Colonic mucosa (tissue), 4 donors: ENCODE data around the gene TAF4. TPM values are rescaled to one million over a fixed set of nuclear protein-coding genes. Genes with fewer than 3 reads are reported as not detected.

Experiments used
- DNase-seq: peaks from one replicate; pipeline ENCODE4 v3.0.0-alpha.2; 2020
- H3K27ac ChIP-seq: fragments of 200-600 bp; one replicate; pipeline ENCODE4 v1.8.0; 2021
- H3K27me3 ChIP-seq: fragments of 200-600 bp; one replicate; pipeline ENCODE4 v1.8.0; 2021
- H3K36me3 ChIP-seq: fragments of 200-600 bp; one replicate; pipeline ENCODE4 v1.8.0; 2021
- H3K4me1 ChIP-seq: fragments of 200-600 bp; one replicate; pipeline ENCODE4 v1.8.0; 2021; ENCODE audit warnings: mild to moderate bottlenecking
- H3K4me3 ChIP-seq: fragments of 200-600 bp; one replicate; pipeline ENCODE4 v1.8.0; 2021
- H3K9ac ChIP-seq, 2 donors: one replicate each; pipeline ENCODE4 v1.7.0; 2013; ENCODE audit warnings: control low read depth in 2 of 2, low read depth in 2 of 2, low read length in 2 of 2
- H3K9me3 ChIP-seq: fragments of 200-600 bp; one replicate; pipeline ENCODE4 v1.8.0; 2021
- CTCF ChIP-seq: fragments of 200-600 bp; IDR thresholded peaks from one replicate; pipeline ENCODE4 v1.8.0; 2022; ENCODE audit warnings: antibody characterized with exemption, mild to moderate bottlenecking
- intact Hi-C: fragments of 100-400 bp; cut with DNase I; formaldehyde crosslinking; loops from one replicate; pipeline ENCODE4 v1.14.1; 2022
- total RNA-seq, 2 donors: library from RNA; stranded (reverse); fragmentation: NEBNext Ultra II Directional in 1 of 2; extraction: Animal tissue kit (Norgen Biotek cat#: 25700) in 1 of 2; gene quantifications; one replicate each; pipeline ENCODE4 v1.2.1, GENCODE V29; 2021
- donor health status: healthy.
- donor health status: DM: no; HTN: no; CAD: no.
- donor health status: DM: no; HTN: no; CAD: no.

Gene TAF4
- total RNA-seq, 2 donors from 2014 or later, result 17.4 to 27.3 TPM

GRCh38 chr20:61997372-61997771 is 68.3 kb downstream of the TAF4 start:
- peaks cover 16% of the 10 kb centered on the region for H3K36me3 ChIP-seq
- no peak overlapping the region for H3K4me3 ChIP-seq
- DNase-seq, result no peak
- no peaks in the 10 kb centered on the region for H3K9me3 ChIP-seq
- intact Hi-C loops, result no loop called here
- H3K27ac ChIP-seq, result no peak overlapping the region
- no peak overlapping the region for H3K9ac ChIP-seq
- no peaks in the 10 kb centered on the region for H3K27me3 ChIP-seq
- no peak for TF ChIP-seq CTCF
- H3K4me1 ChIP-seq, result no peaks in the 10 kb centered on the region

GRCh38 chr20:61994546-61994945 is 71.1 kb downstream of the TAF4 start:
- no peak for DNase-seq
- Histone ChIP-seq H3K9ac (no peak overlapping the region), H3K27me3 (no peaks in the 10 kb centered on the region), H3K4me1 (no peaks in the 10 kb centered on the region), H3K9me3 (no peaks in the 10 kb centered on the region), H3K4me3 (no peak overlapping the region), H3K27ac (no peak overlapping the region), H3K36me3 (peaks cover 11% of the 10 kb centered on the region)
- TF ChIP-seq CTCF, result no peak
- intact Hi-C loops, result no loop called here

GRCh38 chr20:61993058-61993457 is 72.6 kb downstream of the TAF4 start:
- no peaks in the 10 kb centered on the region for H3K4me1 ChIP-seq
- no peaks in the 10 kb centered on the region for H3K9me3 ChIP-seq
- DNase-seq, result no peak
- H3K4me3 ChIP-seq, result no peak overlapping the region
- H3K36me3 ChIP-seq, result peaks cover 8% of the 10 kb centered on the region
- no peak for TF ChIP-seq CTCF
- no peak overlapping the region for H3K27ac ChIP-seq
- H3K27me3 ChIP-seq, result no peaks in the 10 kb centered on the region
- no peak overlapping the region for H3K9ac ChIP-seq
- intact Hi-C loops, result no loop called here

- H3K4me3 ChIP-seq, result no peak overlapping the region
- H3K36me3 ChIP-seq, result peaks cover 8% of the 10 kb centered on the region
- H3K9ac ChIP-seq, result no peak overlapping the region
Measured at GRCh38 chr20:61991476-61991875, 74.2 kb downstream of the TAF4 start.

GRCh38 chr20:61990484-61990883 is 75.2 kb downstream of the TAF4 start:
- H3K36me3 ChIP-seq, result peaks cover 8% of the 10 kb centered on the region
- TF ChIP-seq CTCF, result no peak
- no peak overlapping the region for H3K4me3 ChIP-seq
- no peaks in the 10 kb centered on the region for H3K9me3 ChIP-seq
- no peak overlapping the region for H3K27ac ChIP-seq
- DNase-seq, result no peak
- H3K4me1 ChIP-seq, result no peaks in the 10 kb centered on the region
- H3K9ac ChIP-seq, result no peak overlapping the region
- intact Hi-C loops, result no loop called here
- H3K27me3 ChIP-seq, result no peaks in the 10 kb centered on the region

More at GRCh38 chr20:61991476-61991875, 74.2 kb downstream of the TAF4 start:
- Histone ChIP-seq H3K9me3 (no peaks in the 10 kb centered on the region), H3K27ac (no peak overlapping the region), H3K27me3 (no peaks in the 10 kb centered on the region), H3K4me1 (no peaks in the 10 kb centered on the region)
- DNase-seq, result no peak
- intact Hi-C loops, result no loop called here
- no peak for TF ChIP-seq CTCF

- DNase-seq, result no peak
- intact Hi-C loops, result no loop called here
- Histone ChIP-seq H3K27ac (no peak overlapping the region), H3K9me3 (no peaks in the 10 kb centered on the region), H3K27me3 (no peaks in the 10 kb centered on the region), H3K4me3 (no peak overlapping the region), H3K9ac (no peak overlapping the region), H3K36me3 (peaks cover 5% of the 10 kb centered on the region), H3K4me1 (no peaks in the 10 kb centered on the region)
- no peak for TF ChIP-seq CTCF
Measured at GRCh38 chr20:61989741-61990140, 75.9 kb downstream of the TAF4 start.
